NOMO-1 (cell line): ENCODE data around the gene SH3GL3.

Experiments used
- DNase-seq, 2 experiments: peaks; one replicate each; lab custom pipeline; 2025; ENCODE audit not compliant: unreplicated experiment in 2 of 2; lab: John Stamatoyannopoulos, UW

The SH3GL3 gene

DNA sequence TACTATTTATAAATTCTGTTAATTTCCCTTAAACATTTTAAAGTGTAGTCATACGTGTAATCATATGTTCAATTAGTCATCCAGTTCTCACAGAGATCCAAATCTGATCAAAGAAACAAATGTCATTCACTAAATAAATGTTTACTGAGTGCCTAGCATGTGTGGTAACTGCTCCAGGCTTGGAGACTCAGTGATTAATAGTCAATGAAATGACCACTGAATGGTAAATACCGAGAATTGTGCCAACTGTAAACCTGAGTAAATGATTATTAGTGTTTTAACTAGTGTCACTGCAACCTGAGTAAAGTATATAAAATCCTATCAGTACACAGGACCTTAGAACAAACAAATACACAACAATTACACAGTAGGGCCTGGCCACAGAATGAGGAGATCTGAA is 52.3 kb downstream of the SH3GL3 start:
- no peak for DNase-seq

- no peak for DNase-seq
Observed at GRCh38 chr15:83503595-83504364, 56.6 kb downstream of the SH3GL3 start.

DNA sequence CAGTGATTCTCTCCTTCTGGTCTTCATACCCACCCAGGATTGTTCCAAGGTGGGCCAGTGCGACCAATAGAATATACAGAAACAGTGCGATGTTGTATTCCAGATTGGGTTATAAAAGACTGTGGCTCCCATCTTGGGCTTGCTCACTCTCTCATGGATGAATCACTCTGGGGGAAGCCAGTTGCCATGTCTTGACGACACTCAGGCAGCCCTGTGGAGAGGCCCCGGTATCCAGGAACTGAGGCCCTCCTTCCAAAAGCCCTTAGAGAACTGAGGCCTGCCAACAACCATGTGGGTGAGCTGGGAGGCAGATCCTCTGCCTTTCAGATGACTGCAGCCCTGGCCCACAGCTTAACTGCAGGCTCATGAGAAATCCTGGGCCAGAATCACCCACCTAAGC is 57.2 kb downstream of the SH3GL3 start:
- no peak for DNase-seq

- DNase-seq: no peak
Observed at GRCh38 chr15:83510001-83510400, 62.9 kb downstream of the SH3GL3 start.

- DNase-seq: no peak
Observed at GRCh38 chr15:83512459-83512858, 65.3 kb downstream of the SH3GL3 start.

DNA sequence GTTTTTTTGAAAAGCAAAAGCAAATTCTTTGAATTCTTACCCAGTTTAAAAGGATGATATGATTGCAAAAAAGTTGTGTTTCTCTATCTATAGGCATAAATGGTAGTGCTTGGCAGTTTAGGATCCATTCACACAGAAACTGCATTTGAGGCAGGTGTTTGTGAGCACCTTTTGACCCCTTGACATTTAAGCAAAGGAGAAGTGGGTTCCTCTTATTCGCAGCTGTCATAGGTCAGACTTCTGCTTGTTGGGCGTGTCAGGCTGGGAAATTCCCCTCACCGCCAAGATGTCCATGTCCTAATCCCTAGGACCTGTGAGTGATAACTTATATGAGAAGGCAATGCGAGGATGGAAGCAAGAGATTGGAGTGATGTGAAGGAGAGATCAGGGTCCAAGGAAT is 67.4 kb downstream of the SH3GL3 start:
- DNase-seq: no peak

GRCh38 chr15:83515164-83515563 is 68.0 kb downstream of the SH3GL3 start:
- no peak for DNase-seq

- no peak for DNase-seq
Observed at GRCh38 chr15:83516935-83517334, 69.8 kb downstream of the SH3GL3 start.

DNA sequence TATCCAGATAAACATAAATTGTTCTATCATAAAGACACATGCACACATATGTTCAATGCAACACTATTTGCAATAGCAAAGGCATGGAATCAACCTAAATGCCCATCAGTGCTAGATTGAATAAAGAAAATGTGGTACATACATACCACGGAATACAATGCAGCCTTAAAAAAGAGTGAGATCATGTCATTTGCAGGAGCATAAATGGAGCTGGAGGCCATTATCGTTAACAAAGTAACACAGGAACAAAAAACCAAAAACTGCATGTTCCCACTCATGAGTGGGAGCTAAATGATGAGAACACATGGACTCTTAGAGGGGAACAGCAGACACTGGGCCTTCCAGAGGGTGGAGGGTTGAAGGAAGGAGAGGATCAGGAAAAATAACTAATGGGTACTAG is 79.2 kb downstream of the SH3GL3 start:
- no peak for DNase-seq

DNA sequence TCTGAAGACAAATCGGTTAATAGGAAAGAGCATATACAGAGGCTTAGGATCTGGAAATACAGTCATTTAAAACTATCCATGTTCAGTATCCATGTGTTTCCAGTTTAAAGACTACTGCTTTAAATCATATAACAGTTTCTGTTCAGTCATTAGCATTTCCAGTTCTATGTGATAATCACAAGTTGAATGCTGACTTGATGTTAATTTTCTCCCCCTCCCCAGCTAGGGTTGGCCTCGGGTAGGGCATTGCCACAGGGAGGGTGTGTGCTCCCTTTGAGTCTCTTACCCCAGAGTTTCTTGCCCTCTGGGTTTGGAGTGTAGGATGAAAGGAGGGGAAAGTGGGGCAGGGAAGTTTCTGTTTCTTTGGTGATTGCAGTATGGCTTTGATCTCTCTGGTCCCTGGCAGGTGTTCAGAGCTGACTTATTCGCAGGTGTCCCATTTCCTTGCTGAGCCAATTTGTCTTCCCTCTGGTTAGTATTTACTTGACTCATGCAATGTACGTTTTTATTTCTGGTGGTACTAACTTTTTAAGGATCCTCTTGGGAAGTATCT is 86.3 kb downstream of the SH3GL3 start:
- no peak for DNase-seq

GRCh38 chr15:83537606-83538005 is 90.5 kb downstream of the SH3GL3 start:
- no peak for DNase-seq

- DNase-seq: no peak
Observed at GRCh38 chr15:83538682-83539081, 91.5 kb downstream of the SH3GL3 start.

DNA sequence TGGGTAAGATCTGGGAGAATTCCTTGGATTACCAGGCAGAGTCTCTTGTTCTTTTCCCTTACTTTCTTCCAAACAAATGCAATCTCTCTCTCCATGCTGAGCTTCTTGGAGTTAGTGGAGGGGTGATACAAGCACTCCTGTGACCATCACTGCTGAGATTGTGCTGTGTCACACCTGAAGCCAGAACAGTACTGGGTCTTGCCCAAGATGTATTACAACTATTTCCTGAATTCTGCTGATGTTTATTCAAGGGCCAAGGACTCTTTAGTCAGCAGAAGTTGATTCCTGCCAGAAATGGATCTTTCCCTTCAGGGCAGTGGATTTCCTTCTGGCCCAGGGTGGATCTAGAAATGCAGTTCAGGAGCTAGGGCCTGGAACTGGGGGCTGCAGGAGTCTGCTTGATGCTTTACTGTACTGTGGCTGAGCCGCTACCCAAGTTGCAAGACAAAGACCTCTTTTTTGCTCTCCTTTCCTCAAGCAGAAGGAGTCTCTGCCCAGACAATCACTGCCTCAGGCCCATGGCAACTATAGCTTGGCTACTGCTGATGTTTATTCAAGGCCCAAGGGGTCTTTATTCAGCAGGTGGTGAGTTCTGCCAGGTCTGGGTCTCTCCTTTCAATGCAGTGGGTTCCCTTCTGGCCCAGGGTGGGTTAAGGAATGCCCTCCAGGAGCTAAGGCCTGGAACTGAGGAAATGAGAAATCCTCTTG is 98.8 kb downstream of the SH3GL3 start:
- no peak for DNase-seq

DNA sequence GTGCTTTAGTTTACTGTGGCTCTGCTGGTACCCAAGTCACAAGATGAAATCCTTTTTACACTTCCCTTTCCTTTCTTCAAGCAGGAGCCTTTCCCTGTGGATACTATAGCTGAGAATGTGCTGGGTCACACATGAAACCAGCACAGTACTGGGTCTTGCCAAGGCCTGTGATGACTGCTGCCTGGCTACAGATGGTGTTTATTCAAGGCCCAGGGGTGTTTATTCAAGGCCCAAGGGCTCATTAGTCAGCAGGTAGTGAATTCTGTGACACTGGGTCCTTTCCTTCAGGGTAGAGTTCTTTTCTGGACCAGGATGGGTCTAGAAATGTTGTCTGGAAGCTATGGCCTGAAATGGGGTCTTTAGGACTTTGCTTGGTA is 99.4 kb downstream of the SH3GL3 start:
- no peak for DNase-seq

DNA sequence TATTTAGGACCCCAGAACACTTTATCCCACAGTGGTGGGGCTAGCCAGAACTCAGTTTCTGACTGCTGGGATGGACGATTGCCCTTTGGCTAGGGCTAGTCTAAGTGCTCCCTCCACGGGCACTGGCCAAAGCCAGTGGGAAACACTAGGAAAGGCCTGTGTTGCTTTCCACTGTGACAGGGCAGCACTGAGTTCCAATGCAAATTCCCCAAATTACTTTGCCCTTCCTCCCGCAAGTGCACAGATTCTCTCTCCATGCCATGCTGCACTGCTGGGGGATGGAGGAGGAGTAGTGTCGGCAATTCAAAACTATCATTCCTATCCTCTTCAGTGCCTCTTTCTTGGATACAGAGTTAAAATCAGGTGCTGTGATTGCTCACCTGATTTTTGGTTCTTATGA is 100.0 kb downstream of the SH3GL3 start:
- no peak for DNase-seq

DNA sequence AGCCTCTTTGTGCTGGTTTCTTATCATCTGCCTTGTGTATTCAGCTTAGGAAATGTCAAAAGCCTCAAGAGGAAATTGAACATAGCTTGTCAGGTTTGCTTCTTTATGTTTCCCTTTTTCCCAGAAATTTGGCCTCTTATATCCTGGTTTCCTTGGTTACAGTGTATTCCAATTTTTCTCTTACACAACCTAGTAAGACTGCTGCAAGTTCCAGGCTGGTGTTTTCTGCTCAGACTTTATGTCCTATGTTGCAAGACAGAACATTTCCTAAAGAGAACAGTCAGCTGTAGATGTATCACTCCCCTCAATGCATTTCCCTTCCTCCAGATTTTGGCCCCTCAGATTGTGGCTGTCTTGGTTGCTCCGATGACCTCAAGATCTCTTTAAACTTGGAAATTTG is 102.5 kb downstream of the SH3GL3 start:
- DNase-seq: no peak

DNA sequence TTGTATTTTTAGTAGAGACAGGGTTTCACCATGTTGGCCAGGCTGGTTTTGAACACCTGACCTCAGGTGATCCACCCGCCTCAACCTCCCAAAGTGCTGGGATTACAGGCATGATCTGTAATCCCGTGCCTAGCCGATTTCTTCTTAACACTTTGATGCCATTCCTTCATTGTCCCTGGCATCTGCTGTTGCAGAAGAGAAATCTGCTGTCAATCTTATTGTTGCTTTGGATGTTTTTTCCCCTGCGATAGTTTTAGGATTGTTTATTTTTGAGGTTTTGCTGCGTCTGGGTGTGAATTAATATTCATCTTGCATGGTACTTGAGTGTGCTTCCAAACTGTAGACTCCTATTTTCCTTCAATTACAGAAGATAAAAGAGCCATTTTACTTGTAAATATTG is 107.4 kb downstream of the SH3GL3 start:
- DNase-seq: no peak

GRCh38 chr15:83555383-83555782 is 108.2 kb downstream of the SH3GL3 start:
- DNase-seq: no peak

DNA sequence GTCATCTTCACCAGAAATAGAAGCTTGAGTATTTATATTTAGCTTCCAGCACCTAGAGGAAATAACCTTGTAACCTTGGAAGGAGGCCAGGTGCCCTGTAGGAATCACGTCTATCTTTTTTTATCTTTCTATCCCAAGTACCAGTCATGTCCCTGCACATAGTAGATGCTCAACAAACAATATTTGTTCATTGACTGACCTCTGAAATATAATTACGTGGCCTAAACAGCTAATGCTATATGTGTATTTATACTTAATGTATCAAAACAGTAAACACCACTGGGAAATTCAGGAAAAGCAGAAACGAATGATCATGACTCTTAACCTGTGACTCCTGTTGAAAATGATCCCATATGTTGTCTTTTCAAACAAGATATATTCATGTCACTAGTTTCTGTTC is 108.9 kb downstream of the SH3GL3 start:
- DNase-seq: no peak

DNA sequence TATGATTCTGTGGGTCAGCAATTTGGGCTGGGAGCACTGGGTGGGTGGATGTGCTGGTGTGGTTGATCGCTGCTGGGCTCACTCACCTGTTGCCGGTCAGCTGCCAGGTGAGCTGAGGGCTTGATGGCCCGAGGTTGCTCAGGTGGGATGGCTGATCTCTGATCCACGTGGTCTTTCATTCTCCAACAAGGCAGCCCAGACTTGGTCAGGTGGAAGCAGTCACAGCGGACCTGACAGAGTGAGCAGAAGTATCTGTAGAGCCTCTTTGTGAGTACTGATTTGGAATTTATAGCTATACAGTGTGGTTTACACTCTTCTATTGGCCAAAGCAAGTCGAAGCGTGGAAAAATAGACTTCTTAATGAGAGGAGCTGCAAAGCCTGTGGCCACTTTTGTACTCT is 109.6 kb downstream of the SH3GL3 start:
- DNase-seq: no peak

DNA sequence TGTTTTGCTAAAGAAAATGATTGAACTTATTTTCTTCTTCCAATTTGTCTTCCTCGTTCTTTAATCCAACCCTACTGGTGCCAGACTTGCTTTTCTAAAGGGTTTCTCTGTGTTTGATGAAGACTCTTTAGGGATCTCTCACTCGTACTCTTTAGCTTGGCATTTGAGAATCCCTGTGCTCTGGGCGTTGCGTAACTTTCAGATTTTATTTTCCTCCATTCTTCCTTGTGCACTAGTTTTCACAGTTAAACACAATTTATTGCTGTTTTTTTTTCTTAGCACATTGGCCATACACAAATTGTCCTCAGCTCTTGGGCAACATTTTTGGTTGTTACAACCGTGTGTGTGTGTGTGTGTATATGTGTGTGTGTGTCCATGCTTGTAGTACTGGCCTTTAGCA is 111.0 kb downstream of the SH3GL3 start:
- no peak for DNase-seq

DNA sequence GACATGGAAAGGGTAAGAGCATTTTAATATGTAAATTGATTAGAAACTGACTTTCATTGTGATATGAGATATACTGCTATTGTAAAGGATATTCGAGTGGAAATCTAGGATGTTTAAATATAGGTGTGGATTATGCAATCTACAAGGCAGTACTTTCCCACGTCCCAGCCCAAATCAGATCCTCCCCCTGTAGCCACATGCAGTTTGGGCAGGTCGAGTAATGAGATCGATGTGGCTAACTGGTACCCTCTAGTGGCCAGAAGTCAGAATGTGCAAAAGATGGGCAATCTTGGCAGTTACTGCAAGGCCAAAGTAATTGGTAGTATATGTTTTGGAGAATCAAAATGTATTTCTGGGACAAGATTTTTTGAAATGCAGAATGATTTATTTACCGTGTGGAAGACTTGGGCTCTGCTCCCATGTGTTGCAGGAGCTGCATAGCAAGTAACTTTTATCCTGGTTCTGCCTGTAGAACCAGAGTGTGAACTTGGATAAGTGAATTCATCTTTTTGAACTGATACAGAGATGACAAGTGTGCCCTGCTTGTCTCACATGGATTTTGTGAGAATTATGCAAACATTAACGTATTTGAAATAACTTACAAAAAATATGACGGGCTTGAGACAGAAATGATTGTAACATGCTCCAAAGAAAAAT is 112.3 kb downstream of the SH3GL3 start:
- peak; percentile 30 to 44 for DNase-seq
